ENCODE results near the gene ARHGAP24.

Gene ARHGAP24

GRCh38 chr4:85788604-85789003 lies 313.7 kb downstream of the ARHGAP24 start:
- TF ChIP-seq CTCF (IDR thresholded peaks at IDR 0.05; ENCODE audit: borderline replicate concordance, insufficient read depth, low read depth, low read length) = no peak
- no peak overlapping the region for H3K4me3 ChIP-seq (ENCODE audit: low read depth, low read length)

GRCh38 chr4:85789241-85789640 lies 314.3 kb downstream of the ARHGAP24 start:
- no peak for TF ChIP-seq CTCF (IDR thresholded peaks at IDR 0.05; ENCODE audit: borderline replicate concordance, insufficient read depth, low read depth, low read length)
- H3K4me3 ChIP-seq (ENCODE audit: low read depth, low read length) = no peak overlapping the region

- no peak overlapping the region for H3K4me3 ChIP-seq (ENCODE audit: low read depth, low read length)
- no peak for TF ChIP-seq CTCF (IDR thresholded peaks at IDR 0.05; ENCODE audit: borderline replicate concordance, insufficient read depth, low read depth, low read length)
Observed at GRCh38 chr4:85790582-85790981, 315.6 kb downstream of the ARHGAP24 start.

- TF ChIP-seq CTCF (IDR thresholded peaks at IDR 0.05; ENCODE audit: borderline replicate concordance, insufficient read depth, low read depth, low read length) = no peak
Observed at GRCh38 chr4:85792376-85793232, 317.7 kb downstream of the ARHGAP24 start.

GRCh38 chr4:85793233-85793585 lies 318.3 kb downstream of the ARHGAP24 start:
- no peak for TF ChIP-seq CTCF (IDR thresholded peaks at IDR 0.05; ENCODE audit: borderline replicate concordance, insufficient read depth, low read depth, low read length)
- no peak overlapping the region for H3K4me3 ChIP-seq (ENCODE audit: low read depth, low read length)

More at GRCh38 chr4:85792376-85793232, 317.7 kb downstream of the ARHGAP24 start:
- no peak overlapping the region for H3K4me3 ChIP-seq (ENCODE audit: low read depth, low read length)

- no peak for TF ChIP-seq CTCF (IDR thresholded peaks at IDR 0.05; ENCODE audit: borderline replicate concordance, insufficient read depth, low read depth, low read length)
- no peak overlapping the region for H3K4me3 ChIP-seq (ENCODE audit: low read depth, low read length)
Observed at GRCh38 chr4:85798012-85798770, 323.2 kb downstream of the ARHGAP24 start.
